PFSK-1 (cell line): ENCODE data around the gene HMGCLL1.

Experiments
- POLR2AphosphoS5 ChIP-seq: IDR thresholded peaks from 2 replicates; pipeline ENCODE4 v1.6.1; 2012; ENCODE audit warnings: low read depth, mild to moderate bottlenecking, control low read depth, low read length, moderate library complexity
- SIN3A ChIP-seq: IDR thresholded peaks from 2 replicates; pipeline ENCODE4 v1.6.1; 2012; ENCODE audit warnings: mild to moderate bottlenecking, low read length, moderate library complexity, borderline replicate concordance; ENCODE audit not compliant: insufficient read depth
- TAF1 ChIP-seq: IDR thresholded peaks from 2 replicates; pipeline ENCODE4 v1.6.1; 2012; ENCODE audit warnings: low read length, control low read depth, borderline replicate concordance; ENCODE audit not compliant: insufficient read depth
- TF ChIP-seq, protein P1 (sequence below), 2 experiments: IDR thresholded peaks; 2 replicates each; pipeline versions ENCODE4 v1.6.1 to v1.8.0; 2011 to 2012; ENCODE audit warnings: low read depth in 2 of 2, low read length in 2 of 2, control low read depth in 1 of 2, inconsistent platforms in 1 of 2, mild to moderate bottlenecking in 1 of 2, moderate library complexity in 1 of 2; ENCODE audit not compliant: insufficient read depth in 1 of 2

DNA sequence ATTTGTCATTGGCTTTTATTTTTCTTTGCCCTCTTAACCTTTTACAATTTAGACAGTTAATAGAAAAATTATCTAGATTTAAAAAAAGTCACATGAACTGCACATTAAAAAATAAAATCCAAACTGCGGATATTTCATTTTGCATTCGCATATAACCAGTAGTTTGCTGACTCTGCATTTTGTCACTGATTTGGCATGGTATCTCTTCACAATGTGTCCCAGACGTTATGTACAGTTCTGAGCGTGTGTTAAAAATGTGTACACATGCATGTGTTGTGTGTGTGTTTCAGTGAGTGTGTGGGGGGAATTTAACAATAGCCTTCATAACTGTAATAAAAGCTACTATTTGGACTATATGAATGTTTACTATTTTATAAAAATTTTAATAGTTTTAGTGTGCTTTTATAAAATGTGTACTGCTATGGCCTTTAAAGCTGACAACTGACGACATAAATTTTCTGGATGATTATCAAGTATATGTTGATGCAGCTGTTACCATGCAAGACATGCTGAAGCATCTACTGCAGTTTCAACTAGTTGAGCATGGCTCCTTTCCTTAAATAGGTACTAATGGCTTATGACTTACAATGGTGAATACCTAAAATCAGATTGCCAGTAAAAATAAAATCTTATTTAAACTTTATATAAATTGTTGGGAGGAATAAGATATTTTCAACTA is 67.7 kb downstream of the HMGCLL1 start:
- TF ChIP-seq, protein P1, sequence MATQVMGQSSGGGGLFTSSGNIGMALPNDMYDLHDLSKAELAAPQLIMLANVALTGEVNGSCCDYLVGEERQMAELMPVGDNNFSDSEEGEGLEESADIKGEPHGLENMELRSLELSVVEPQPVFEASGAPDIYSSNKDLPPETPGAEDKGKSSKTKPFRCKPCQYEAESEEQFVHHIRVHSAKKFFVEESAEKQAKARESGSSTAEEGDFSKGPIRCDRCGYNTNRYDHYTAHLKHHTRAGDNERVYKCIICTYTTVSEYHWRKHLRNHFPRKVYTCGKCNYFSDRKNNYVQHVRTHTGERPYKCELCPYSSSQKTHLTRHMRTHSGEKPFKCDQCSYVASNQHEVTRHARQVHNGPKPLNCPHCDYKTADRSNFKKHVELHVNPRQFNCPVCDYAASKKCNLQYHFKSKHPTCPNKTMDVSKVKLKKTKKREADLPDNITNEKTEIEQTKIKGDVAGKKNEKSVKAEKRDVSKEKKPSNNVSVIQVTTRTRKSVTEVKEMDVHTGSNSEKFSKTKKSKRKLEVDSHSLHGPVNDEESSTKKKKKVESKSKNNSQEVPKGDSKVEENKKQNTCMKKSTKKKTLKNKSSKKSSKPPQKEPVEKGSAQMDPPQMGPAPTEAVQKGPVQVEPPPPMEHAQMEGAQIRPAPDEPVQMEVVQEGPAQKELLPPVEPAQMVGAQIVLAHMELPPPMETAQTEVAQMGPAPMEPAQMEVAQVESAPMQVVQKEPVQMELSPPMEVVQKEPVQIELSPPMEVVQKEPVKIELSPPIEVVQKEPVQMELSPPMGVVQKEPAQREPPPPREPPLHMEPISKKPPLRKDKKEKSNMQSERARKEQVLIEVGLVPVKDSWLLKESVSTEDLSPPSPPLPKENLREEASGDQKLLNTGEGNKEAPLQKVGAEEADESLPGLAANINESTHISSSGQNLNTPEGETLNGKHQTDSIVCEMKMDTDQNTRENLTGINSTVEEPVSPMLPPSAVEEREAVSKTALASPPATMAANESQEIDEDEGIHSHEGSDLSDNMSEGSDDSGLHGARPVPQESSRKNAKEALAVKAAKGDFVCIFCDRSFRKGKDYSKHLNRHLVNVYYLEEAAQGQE (IDR thresholded peaks at IDR 0.05; ENCODE audit: insufficient read depth in 1 of 2, low read depth in 2 of 2, low read length in 2 of 2) = no peak
- TF ChIP-seq POLR2AphosphoS5 = no peak
- TF ChIP-seq TAF1 = no peak
- no peak for TF ChIP-seq SIN3A
